ENCODE results near the gene ARHGEF7. TPM values are rescaled to one million over a fixed set of nuclear protein-coding genes. Genes with fewer than 3 reads are reported as not detected.

Gene ARHGEF7
- total RNA-seq, 1 donor from 2014 or later = 86.5 TPM

- Mint-ChIP-seq H3K36me3 (ENCODE audit: insufficient read depth) (peaks cover 2% of the 10 kb centered on the region), H3K27me3 (no peaks in the 10 kb centered on the region), H3K4me3 (ENCODE audit: low read depth) (no peak overlapping the region), H3K27ac (no peak overlapping the region), H3K4me1 (ENCODE audit: low read depth) (peaks cover 19% of the 10 kb centered on the region), H3K9me3 (ENCODE audit: low read depth) (no peaks in the 10 kb centered on the region)
- no peak for DNase-seq (ENCODE audit: low spot score, unreplicated experiment)
- TF ChIP-seq, protein P1, sequence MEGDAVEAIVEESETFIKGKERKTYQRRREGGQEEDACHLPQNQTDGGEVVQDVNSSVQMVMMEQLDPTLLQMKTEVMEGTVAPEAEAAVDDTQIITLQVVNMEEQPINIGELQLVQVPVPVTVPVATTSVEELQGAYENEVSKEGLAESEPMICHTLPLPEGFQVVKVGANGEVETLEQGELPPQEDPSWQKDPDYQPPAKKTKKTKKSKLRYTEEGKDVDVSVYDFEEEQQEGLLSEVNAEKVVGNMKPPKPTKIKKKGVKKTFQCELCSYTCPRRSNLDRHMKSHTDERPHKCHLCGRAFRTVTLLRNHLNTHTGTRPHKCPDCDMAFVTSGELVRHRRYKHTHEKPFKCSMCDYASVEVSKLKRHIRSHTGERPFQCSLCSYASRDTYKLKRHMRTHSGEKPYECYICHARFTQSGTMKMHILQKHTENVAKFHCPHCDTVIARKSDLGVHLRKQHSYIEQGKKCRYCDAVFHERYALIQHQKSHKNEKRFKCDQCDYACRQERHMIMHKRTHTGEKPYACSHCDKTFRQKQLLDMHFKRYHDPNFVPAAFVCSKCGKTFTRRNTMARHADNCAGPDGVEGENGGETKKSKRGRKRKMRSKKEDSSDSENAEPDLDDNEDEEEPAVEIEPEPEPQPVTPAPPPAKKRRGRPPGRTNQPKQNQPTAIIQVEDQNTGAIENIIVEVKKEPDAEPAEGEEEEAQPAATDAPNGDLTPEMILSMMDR (IDR thresholded peaks at IDR 0.05; ENCODE audit: unreplicated experiment) = no peak
Measured at GRCh38 chr13:111213964-111214726, 99.0 kb downstream of the ARHGEF7 start.

DNA sequence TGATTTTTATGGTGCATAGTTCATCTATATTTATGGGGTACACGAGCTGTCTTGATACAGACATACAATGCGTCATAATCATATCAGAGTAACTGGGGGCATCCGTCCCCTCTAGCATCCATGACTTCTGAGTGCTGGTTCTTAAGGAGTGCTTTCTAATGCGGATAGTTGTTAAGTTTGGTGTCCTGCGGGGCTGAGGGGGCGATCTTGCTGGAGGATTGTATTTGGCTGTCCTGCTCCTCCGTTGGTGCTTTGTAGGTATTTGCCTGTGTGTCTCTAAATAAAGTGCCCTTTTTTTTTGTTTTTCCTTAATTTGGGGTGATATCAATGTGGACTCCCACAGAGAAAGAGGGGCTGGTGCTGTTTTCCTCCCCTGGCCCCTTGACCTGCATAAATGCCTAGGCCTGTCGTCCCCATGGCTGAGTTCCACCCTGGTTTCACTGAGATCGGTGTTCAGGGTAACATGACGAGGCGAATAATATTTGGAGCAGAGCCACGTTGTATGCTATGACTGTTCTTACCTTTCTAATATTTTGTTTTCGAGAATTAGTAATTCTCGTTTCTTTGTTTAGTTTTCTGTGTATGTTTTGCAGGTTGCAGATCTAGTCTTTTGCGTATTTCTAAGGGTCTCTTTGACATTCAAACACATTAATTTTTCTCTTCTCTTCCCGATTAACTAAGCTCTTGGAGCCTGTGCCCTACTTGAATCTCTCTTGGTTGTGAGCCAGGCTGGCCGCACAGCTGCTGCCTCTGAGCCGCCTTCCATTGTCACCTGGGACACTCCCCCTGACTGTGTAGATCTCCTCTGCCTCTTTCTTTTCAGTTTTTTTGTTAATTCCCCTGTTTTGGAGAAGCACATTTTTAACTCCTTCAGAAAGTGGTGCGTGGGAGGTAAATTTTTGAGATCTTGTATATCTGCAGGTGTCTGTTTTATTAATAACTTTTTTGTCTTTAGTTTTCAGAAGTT lies 100.3 kb downstream of the ARHGEF7 start:
- Mint-ChIP-seq H3K36me3 (ENCODE audit: insufficient read depth) (peaks cover 2% of the 10 kb centered on the region), H3K27ac (peak overlapping the region; percentile 62), H3K4me1 (ENCODE audit: low read depth) (peaks cover 18% of the 10 kb centered on the region), H3K4me3 (ENCODE audit: low read depth) (no peak overlapping the region), H3K27me3 (no peaks in the 10 kb centered on the region), H3K9me3 (ENCODE audit: low read depth) (no peaks in the 10 kb centered on the region)
- TF ChIP-seq, protein P1 (IDR thresholded peaks at IDR 0.05; ENCODE audit: unreplicated experiment) = no peak
- DNase-seq (ENCODE audit: low spot score, unreplicated experiment) = no peak

- Mint-ChIP-seq H3K27ac (peak overlapping the region; percentile 88), H3K9me3 (ENCODE audit: low read depth) (no peaks in the 10 kb centered on the region), H3K4me3 (ENCODE audit: low read depth) (no peak overlapping the region), H3K36me3 (ENCODE audit: insufficient read depth) (no peaks in the 10 kb centered on the region), H3K4me1 (ENCODE audit: low read depth) (peaks cover 13% of the 10 kb centered on the region), H3K27me3 (no peaks in the 10 kb centered on the region)
- DNase-seq (ENCODE audit: low spot score, unreplicated experiment) = peak; percentile 22
- TF ChIP-seq, protein P1 (IDR thresholded peaks at IDR 0.05; ENCODE audit: unreplicated experiment) = peak; percentile 57
Measured at GRCh38 chr13:111216166-111216960, 101.3 kb downstream of the ARHGEF7 start.

DNA sequence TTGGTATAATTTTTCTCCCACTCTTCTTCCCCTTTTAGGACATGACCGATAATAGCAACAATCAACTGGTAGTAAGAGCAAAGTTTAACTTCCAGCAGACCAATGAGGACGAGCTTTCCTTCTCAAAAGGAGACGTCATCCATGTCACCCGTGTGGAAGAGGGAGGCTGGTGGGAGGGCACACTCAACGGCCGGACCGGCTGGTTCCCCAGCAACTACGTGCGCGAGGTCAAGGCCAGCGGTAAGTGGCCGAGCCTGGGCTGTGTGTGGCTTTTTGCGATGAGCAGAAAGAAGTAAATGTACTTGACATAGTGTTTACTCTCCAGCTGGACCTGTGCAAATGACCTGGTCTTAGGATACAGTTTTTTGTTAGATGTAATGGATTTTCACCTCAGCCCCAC lies 102.5 kb downstream of the ARHGEF7 start:
- TF ChIP-seq, protein P1 (IDR thresholded peaks at IDR 0.05; ENCODE audit: unreplicated experiment) = no peak
- no peaks in the 10 kb centered on the region for H3K36me3 Mint-ChIP-seq (ENCODE audit: insufficient read depth)
- H3K9me3 Mint-ChIP-seq (ENCODE audit: low read depth) = no peaks in the 10 kb centered on the region
- no peaks in the 10 kb centered on the region for H3K27me3 Mint-ChIP-seq
- H3K4me3 Mint-ChIP-seq (ENCODE audit: low read depth) = no peak overlapping the region
- H3K27ac Mint-ChIP-seq = peak overlapping the region; percentile 42
- no peak for DNase-seq (ENCODE audit: low spot score, unreplicated experiment)
- H3K4me1 Mint-ChIP-seq (ENCODE audit: low read depth) = peaks cover 8% of the 10 kb centered on the region

Data from progenitor cell of endocrine pancreas (in vitro differentiated cells).